Liver (tissue), 9 donors: ENCODE measurements around the gene AP5Z1. TPM values are rescaled to one million over a fixed set of nuclear protein-coding genes. Genes with fewer than 3 reads are reported as not detected.

Experiments used
- DNase-seq: peaks from one replicate; pipeline ENCODE4 v3.0.0-alpha.2; 2017; ENCODE audit warnings: low spot score
- H3K27ac ChIP-seq, 2 donors: one replicate each; pipeline ENCODE4 v1.7.0; 2013; ENCODE audit warnings: inconsistent platforms in 2 of 2, low read length in 2 of 2, control low read depth in 1 of 2, low read depth in 1 of 2, mild to moderate bottlenecking in 1 of 2
- H3K27me3 ChIP-seq, 4 donors: one replicate each; pipeline versions ENCODE4 v1.6.1 to v1.7.0; 2013; ENCODE audit warnings: low read length in 3 of 4, inconsistent platforms in 1 of 4, mild to moderate bottlenecking in 1 of 4, moderate library complexity in 1 of 4; ENCODE audit not compliant: control insufficient read depth in 4 of 4, insufficient read depth in 4 of 4
- H3K36me3 ChIP-seq, 4 donors: one replicate each; pipeline versions ENCODE4 v1.6.1 to v1.7.0; 2013; ENCODE audit warnings: low read length in 3 of 4, mild to moderate bottlenecking in 3 of 4, low read depth in 1 of 4, moderate library complexity in 1 of 4; ENCODE audit not compliant: control insufficient read depth in 4 of 4, insufficient read depth in 3 of 4
- H3K4me1 ChIP-seq, 4 donors: one replicate each; pipeline versions ENCODE4 v1.6.1 to v1.7.0; 2013; ENCODE audit warnings: low read length in 3 of 4, mild to moderate bottlenecking in 3 of 4, moderate library complexity in 1 of 4; ENCODE audit not compliant: control insufficient read depth in 4 of 4, insufficient read depth in 4 of 4
- H3K4me3 ChIP-seq, 3 donors: one replicate each; pipeline versions ENCODE4 v1.6.1 to v1.7.0; 2013; ENCODE audit warnings: low read length in 3 of 3, control low read depth in 1 of 3, low read depth in 1 of 3, mild to moderate bottlenecking in 1 of 3
- H3K9ac ChIP-seq, 2 donors: one replicate each; pipeline ENCODE4 v1.7.0; 2013; ENCODE audit warnings: low read length in 2 of 2, mild to moderate bottlenecking in 2 of 2, moderate library complexity in 2 of 2, control low read depth in 1 of 2, low read depth in 1 of 2
- H3K9me3 ChIP-seq, 4 donors: one replicate each; pipeline versions ENCODE4 v1.6.1 to v1.7.0; 2013; ENCODE audit warnings: low read length in 3 of 4; ENCODE audit not compliant: control insufficient read depth in 4 of 4
- ATF3 ChIP-seq: IDR thresholded peaks from 2 replicates; pipeline ENCODE4 v1.6.1; 2016; ENCODE audit warnings: antibody characterized with exemption
- FOXA1 ChIP-seq: IDR thresholded peaks from 2 replicates; pipeline ENCODE4 v1.6.1; 2016; ENCODE audit warnings: antibody characterized with exemption
- FOXA2 ChIP-seq: IDR thresholded peaks from 2 replicates; pipeline ENCODE4 v1.6.1; 2016; ENCODE audit warnings: antibody characterized with exemption
- GABPA ChIP-seq, 2 donors: IDR thresholded peaks in 1 of 2; conservative IDR thresholded peaks in 1 of 2; 2 replicates each; pipeline ENCODE4 v1.6.1; 2016; ENCODE audit warnings: antibody characterized with exemption in 2 of 2, mild to moderate bottlenecking in 1 of 2, moderate library complexity in 1 of 2
- HNF4A ChIP-seq, 2 donors: conservative IDR thresholded peaks; 2 replicates each; pipeline ENCODE4 v1.6.1; 2016; ENCODE audit warnings: antibody characterized with exemption in 2 of 2, mild to moderate bottlenecking in 2 of 2
- HNF4G ChIP-seq: IDR thresholded peaks from 2 replicates; pipeline ENCODE4 v1.6.1; 2016; ENCODE audit warnings: antibody characterized with exemption
- JUND ChIP-seq, 2 donors: IDR thresholded peaks; 2 replicates each; pipeline ENCODE4 v1.6.1; 2016; ENCODE audit warnings: antibody characterized with exemption in 2 of 2
- MAX ChIP-seq: IDR thresholded peaks from 2 replicates; pipeline ENCODE4 v1.6.1; 2016; ENCODE audit warnings: antibody characterized with exemption
- NR2F2 ChIP-seq: IDR thresholded peaks from 2 replicates; pipeline ENCODE4 v1.6.1; 2016; ENCODE audit warnings: antibody characterized with exemption
- REST ChIP-seq: IDR thresholded peaks from 2 replicates; pipeline ENCODE4 v1.6.1; 2016; ENCODE audit warnings: antibody characterized with exemption, mild to moderate bottlenecking
- SP1 ChIP-seq: IDR thresholded peaks from 2 replicates; pipeline ENCODE4 v1.6.1; 2018; ENCODE audit warnings: antibody characterized with exemption, mild to moderate bottlenecking
- TAF1 ChIP-seq: conservative IDR thresholded peaks from 2 replicates; pipeline ENCODE4 v1.6.1; 2016; ENCODE audit warnings: antibody characterized with exemption, mild to moderate bottlenecking
- YY1 ChIP-seq: IDR thresholded peaks from 2 replicates; pipeline ENCODE4 v1.6.1; 2016; ENCODE audit warnings: antibody characterized with exemption, mild to moderate bottlenecking
- WGBS: extraction: QIAGEN DNeasy Blood & Tissue Kit; methylation state at CpG from one replicate; pipeline ENCODE4 v1.1.7; 2013; 5-methylcytosine and 5-hydroxymethylcytosine counted together
- polyA plus RNA-seq, 2 donors: library from polyadenylated mRNA; stranded (reverse) in 1 of 2; unstranded in 1 of 2; fragments of 200-250 nt in 1 of 2; fragments of >200 nt in 1 of 2; fragmentation: Nextera tagmentation in 1 of 2; extraction: Ambion mirVana in 1 of 2; gene quantifications; one replicate each; pipeline versions ENCODE4 v1.2.1 to v1.2.3, GENCODE V29; 2013 to 2015
- total RNA-seq, 2 donors: library from RNA; depleted of rRNA; stranded (reverse); fragments of >200 nt; gene quantifications; one replicate each; pipeline ENCODE4 v1.2.3, GENCODE V29; 2014
- TF ChIP-seq, protein P1 (sequence below): fragments of 150-350 bp; IDR thresholded peaks from 2 replicates; pipeline ENCODE4 v1.5.1; 2017; ENCODE audit warnings: improper control_type of control experiment, low read depth, low read length; ENCODE audit not compliant: missing input control
- TF ChIP-seq, protein P2 (sequence below): IDR thresholded peaks from 2 replicates; pipeline ENCODE4 v1.6.1; 2016; ENCODE audit warnings: antibody characterized with exemption
- donor health status: healthy.
- donor health status: healthy.
- donor health status: healthy.
- donor health status: healthy.
- donor health status: healthy.

The AP5Z1 gene
- total and polyA plus RNA-seq, 4 donors: 10.2 to 16.0 (median 14.2) TPM

GRCh38 chr7:4730971-4731370 is 44.5 kb upstream of the AP5Z1 start:
- DNase-seq: no peak
- Histone ChIP-seq H3K4me1 (peaks cover 0 to 7% (median 6%) of the 10 kb centered on the region in 4 donors), H3K36me3 (peaks cover 0 to 2% (median 0%) of the 10 kb centered on the region in 4 donors), H3K27me3 (no peaks in the 10 kb centered on the region), H3K9me3 (no peaks in the 10 kb centered on the region), H3K27ac (no peak overlapping the region), H3K4me3 (no peak overlapping the region), H3K9ac (no peak overlapping the region)
- WGBS: 87% methylated on average over 10 of the region's 10 CpGs
- TF ChIP-seq HNF4A (conservative IDR thresholded peaks at IDR 0.05): no peak
- no peak for TF ChIP-seq JUND (IDR thresholded peaks at IDR 0.05)
- TF ChIP-seq ATF3: no peak
- TF ChIP-seq FOXA1: no peak
- no peak for TF ChIP-seq NR2F2

GRCh38 chr7:4731803-4732202 is 43.6 kb upstream of the AP5Z1 start:
- no peak overlapping the region for H3K27ac ChIP-seq
- no peaks in the 10 kb centered on the region for H3K27me3 ChIP-seq
- TF ChIP-seq YY1 (no peak), FOXA1 (no peak), SP1 (no peak), TAF1 (no peak), NR2F2 (no peak), FOXA2 (no peak), GABPA (IDR thresholded peaks at IDR 0.05 in 1 of 2, conservative IDR thresholded peaks at IDR 0.05 in 1 of 2) (no peak), JUND (IDR thresholded peaks at IDR 0.05) (no peak), HNF4A (conservative IDR thresholded peaks at IDR 0.05) (no peak), MAX (no peak), HNF4G (no peak), REST (no peak)
- TF ChIP-seq, protein P1, sequence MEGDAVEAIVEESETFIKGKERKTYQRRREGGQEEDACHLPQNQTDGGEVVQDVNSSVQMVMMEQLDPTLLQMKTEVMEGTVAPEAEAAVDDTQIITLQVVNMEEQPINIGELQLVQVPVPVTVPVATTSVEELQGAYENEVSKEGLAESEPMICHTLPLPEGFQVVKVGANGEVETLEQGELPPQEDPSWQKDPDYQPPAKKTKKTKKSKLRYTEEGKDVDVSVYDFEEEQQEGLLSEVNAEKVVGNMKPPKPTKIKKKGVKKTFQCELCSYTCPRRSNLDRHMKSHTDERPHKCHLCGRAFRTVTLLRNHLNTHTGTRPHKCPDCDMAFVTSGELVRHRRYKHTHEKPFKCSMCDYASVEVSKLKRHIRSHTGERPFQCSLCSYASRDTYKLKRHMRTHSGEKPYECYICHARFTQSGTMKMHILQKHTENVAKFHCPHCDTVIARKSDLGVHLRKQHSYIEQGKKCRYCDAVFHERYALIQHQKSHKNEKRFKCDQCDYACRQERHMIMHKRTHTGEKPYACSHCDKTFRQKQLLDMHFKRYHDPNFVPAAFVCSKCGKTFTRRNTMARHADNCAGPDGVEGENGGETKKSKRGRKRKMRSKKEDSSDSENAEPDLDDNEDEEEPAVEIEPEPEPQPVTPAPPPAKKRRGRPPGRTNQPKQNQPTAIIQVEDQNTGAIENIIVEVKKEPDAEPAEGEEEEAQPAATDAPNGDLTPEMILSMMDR: no peak
- TF ChIP-seq, protein P2, sequence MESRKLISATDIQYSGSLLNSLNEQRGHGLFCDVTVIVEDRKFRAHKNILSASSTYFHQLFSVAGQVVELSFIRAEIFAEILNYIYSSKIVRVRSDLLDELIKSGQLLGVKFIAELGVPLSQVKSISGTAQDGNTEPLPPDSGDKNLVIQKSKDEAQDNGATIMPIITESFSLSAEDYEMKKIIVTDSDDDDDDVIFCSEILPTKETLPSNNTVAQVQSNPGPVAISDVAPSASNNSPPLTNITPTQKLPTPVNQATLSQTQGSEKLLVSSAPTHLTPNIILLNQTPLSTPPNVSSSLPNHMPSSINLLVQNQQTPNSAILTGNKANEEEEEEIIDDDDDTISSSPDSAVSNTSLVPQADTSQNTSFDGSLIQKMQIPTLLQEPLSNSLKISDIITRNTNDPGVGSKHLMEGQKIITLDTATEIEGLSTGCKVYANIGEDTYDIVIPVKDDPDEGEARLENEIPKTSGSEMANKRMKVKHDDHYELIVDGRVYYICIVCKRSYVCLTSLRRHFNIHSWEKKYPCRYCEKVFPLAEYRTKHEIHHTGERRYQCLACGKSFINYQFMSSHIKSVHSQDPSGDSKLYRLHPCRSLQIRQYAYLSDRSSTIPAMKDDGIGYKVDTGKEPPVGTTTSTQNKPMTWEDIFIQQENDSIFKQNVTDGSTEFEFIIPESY: no peak
- no peak overlapping the region for H3K9ac ChIP-seq
- 97% methylated on average over 16 of the region's 16 CpGs for WGBS
- H3K9me3 ChIP-seq: no peaks in the 10 kb centered on the region
- H3K4me3 ChIP-seq: no peak overlapping the region
- H3K36me3 ChIP-seq: peaks cover 0 to 2% (median 0%) of the 10 kb centered on the region in 4 donors
- H3K4me1 ChIP-seq: peaks cover 0 to under 1% (median 0%) of the 10 kb centered on the region in 4 donors
- DNase-seq: no peak
